GM23338 (cell line): ENCODE results near the gene NANOS2. TPM values are rescaled to one million over a fixed set of nuclear protein-coding genes. Genes with fewer than 3 reads are reported as not detected.

Source experiments
- ATAC-seq: fragments of 200-7000 bp; cut with Tn5 transposase; 3 replicates; pipeline ENCODE4 v1.9.1; 2020
- DNase-seq: peaks from one replicate; pipeline ENCODE4 v3.0.0-alpha.2; 2015; ENCODE audit warnings: low spot score
- H2AFZ ChIP-seq: fragments of 200-600 bp; sonication (generic); 2 replicates; pipeline ENCODE4 v1.8.0; 2016; ENCODE audit warnings: antibody characterized with exemption, mild to moderate bottlenecking, moderate library complexity
- H3F3A ChIP-seq: fragments of 200-600 bp; sonication (generic); replicated peaks from 2 replicates; pipeline ENCODE4 v1.8.0; 2017; ENCODE audit warnings: antibody characterized with exemption, mixed run types, low read depth
- H3K27ac ChIP-seq: fragments of 200-600 bp; sonication (generic); 2 replicates; pipeline ENCODE4 v1.6.1; 2016; ENCODE audit warnings: low read depth
- H3K27me3 ChIP-seq: fragments of 200-600 bp; sonication (generic); 2 replicates; pipeline ENCODE4 v1.8.0; 2016; ENCODE audit warnings: mild to moderate bottlenecking, mixed run types, moderate library complexity; ENCODE audit not compliant: insufficient read depth
- H3K36me3 ChIP-seq: fragments of 200-600 bp; sonication (generic); 2 replicates; pipeline ENCODE4 v1.8.0; 2016; ENCODE audit warnings: mild to moderate bottlenecking; ENCODE audit not compliant: insufficient read depth
- H3K4me1 ChIP-seq: fragments of 200-600 bp; sonication (generic); 2 replicates; pipeline ENCODE4 v1.8.0; 2016; ENCODE audit warnings: mild to moderate bottlenecking, moderate library complexity; ENCODE audit not compliant: insufficient read depth
- H3K4me2 ChIP-seq: fragments of 200-600 bp; sonication (generic); 2 replicates; pipeline ENCODE4 v1.7.1; 2017; ENCODE audit warnings: mixed run types
- H3K4me3 ChIP-seq: fragments of 200-600 bp; sonication (generic); 2 replicates; pipeline ENCODE4 v1.6.1; 2016; ENCODE audit warnings: mixed run types
- H3K79me2 ChIP-seq: fragments of 200-600 bp; sonication (generic); replicated peaks from 2 replicates; pipeline ENCODE4 v1.8.0; 2017; ENCODE audit warnings: mild to moderate bottlenecking; ENCODE audit not compliant: insufficient read depth
- H3K9me2 ChIP-seq: fragments of 200-600 bp; sonication (generic); 2 replicates; pipeline ENCODE4 v1.8.0; 2017; ENCODE audit not compliant: insufficient read depth
- H4K20me1 ChIP-seq: fragments of 200-600 bp; sonication (generic); replicated peaks from 2 replicates; pipeline ENCODE4 v1.8.0; 2017; ENCODE audit warnings: mild to moderate bottlenecking; ENCODE audit not compliant: insufficient read depth
- H3K27ac Mint-ChIP-seq: 2 replicates; pipeline ENCODE4 v1.8.0; 2020; ENCODE audit warnings: inconsistent platforms, mild to moderate bottlenecking, moderate library complexity, mixed read lengths
- H3K27me3 Mint-ChIP-seq: 3 replicates; pipeline ENCODE4 v1.8.0; 2022; ENCODE audit warnings: low read depth, mild to moderate bottlenecking, moderate library complexity, mixed read lengths, inconsistent platforms; ENCODE audit not compliant: insufficient read depth, poor library complexity
- H3K36me3 Mint-ChIP-seq: 3 replicates; pipeline ENCODE4 v1.8.0; 2021; ENCODE audit warnings: low read depth, mild to moderate bottlenecking, inconsistent platforms, moderate library complexity, mixed read lengths
- H3K4me1 Mint-ChIP-seq: 3 replicates; pipeline ENCODE4 v1.8.0; 2020; ENCODE audit warnings: mild to moderate bottlenecking, inconsistent platforms, mixed read lengths
- H3K4me3 Mint-ChIP-seq: 3 replicates; pipeline ENCODE4 v1.8.0; 2021; ENCODE audit warnings: moderate library complexity, mild to moderate bottlenecking, inconsistent platforms, mixed read lengths
- H3K9me3 Mint-ChIP-seq: 3 replicates; pipeline ENCODE4 v1.8.0; 2020; ENCODE audit warnings: moderate library complexity, mild to moderate bottlenecking, inconsistent platforms, mixed read lengths
- CREB1 ChIP-seq: fragments of 250-450 bp; sonication (Bioruptor Pico); IDR thresholded peaks from 2 replicates; pipeline ENCODE4 v1.5.0; 2020; ENCODE audit warnings: low read depth, mild to moderate bottlenecking, moderate library complexity
- EZH2 ChIP-seq: fragments of 200-600 bp; sonication (generic); IDR thresholded peaks from one replicate; pipeline ENCODE4 v1.8.0; 2017; ENCODE audit warnings: antibody characterized with exemption, mild to moderate bottlenecking, low read depth; ENCODE audit not compliant: unreplicated experiment
- EZH2phosphoT487 ChIP-seq: fragments of 200-600 bp; sonication (generic); IDR thresholded peaks from one replicate; pipeline ENCODE4 v1.8.1; 2018; ENCODE audit warnings: antibody characterized with exemption; ENCODE audit not compliant: unreplicated experiment
- JUNB ChIP-seq: IDR thresholded peaks from one replicate; pipeline ENCODE4 v1.6.1; 2016; ENCODE audit warnings: antibody characterized with exemption; ENCODE audit not compliant: unreplicated experiment
- NANOG ChIP-seq: IDR thresholded peaks from 2 replicates; pipeline ENCODE4 v1.6.1; 2016; ENCODE audit warnings: antibody characterized with exemption, borderline replicate concordance
- POLR2AphosphoS5 ChIP-seq: IDR thresholded peaks from 2 replicates; pipeline ENCODE4 v1.6.1; 2016; ENCODE audit warnings: antibody characterized with exemption, low read depth
- STAT1 ChIP-seq: IDR thresholded peaks from one replicate; pipeline ENCODE4 v1.6.1; 2016; ENCODE audit warnings: antibody characterized with exemption; ENCODE audit not compliant: unreplicated experiment
- ZNF114 ChIP-seq: fragments of 250-450 bp; sonication (Bioruptor Pico); IDR thresholded peaks from 2 replicates; pipeline ENCODE4 v1.5.0; 2020; ENCODE audit warnings: mild to moderate bottlenecking, moderate library complexity
- ZNF331 ChIP-seq: fragments of 250-450 bp; sonication (Bioruptor Pico); IDR thresholded peaks from 2 replicates; pipeline ENCODE4 v1.5.0; 2020; ENCODE audit warnings: low read depth, mild to moderate bottlenecking, moderate library complexity
- polyA plus RNA-seq: library from polyadenylated mRNA; unstranded; fragments of >200 nt; fragmentation: Nextera tagmentation; extraction: Ambion mirVana; gene quantifications from 2 replicates; pipeline ENCODE4 v1.2.1, GENCODE V29; 2016
- total RNA-seq: library from RNA; depleted of rRNA; stranded (reverse); fragments of >200 nt; shearing (Covaris generic); gene quantifications from 2 replicates; pipeline ENCODE4 v1.2.3, GENCODE V29; 2014
- TF ChIP-seq, protein P1 (sequence below): IDR thresholded peaks from 2 replicates; pipeline ENCODE4 v1.6.1; 2016; ENCODE audit warnings: antibody characterized with exemption
- TF ChIP-seq, protein P2 (sequence below), 2 experiments: fragments of 200-600 bp in 1 of 2; sonication (generic) in 1 of 2; conservative IDR thresholded peaks; 2 replicates each; pipeline versions ENCODE4 v1.5.1 to v1.6.1; 2016 to 2017; ENCODE audit warnings: antibody characterized with exemption in 2 of 2, low read depth in 2 of 2, mild to moderate bottlenecking in 2 of 2, moderate library complexity in 1 of 2
- TF ChIP-seq, protein P3 (sequence below): fragments of 250-450 bp; sonication (Bioruptor Pico); IDR thresholded peaks from 2 replicates; pipeline ENCODE4 v1.5.0; 2020; ENCODE audit warnings: mild to moderate bottlenecking, moderate library complexity
- TF ChIP-seq, protein P4 (sequence below): IDR thresholded peaks from one replicate; pipeline ENCODE4 v1.6.1; 2018; ENCODE audit warnings: antibody characterized with exemption; ENCODE audit not compliant: unreplicated experiment

The NANOS2 gene
- total and polyA plus RNA-seq, 2 experiments from 2014 or later, result 0.11 to 0.14 TPM

DNA sequence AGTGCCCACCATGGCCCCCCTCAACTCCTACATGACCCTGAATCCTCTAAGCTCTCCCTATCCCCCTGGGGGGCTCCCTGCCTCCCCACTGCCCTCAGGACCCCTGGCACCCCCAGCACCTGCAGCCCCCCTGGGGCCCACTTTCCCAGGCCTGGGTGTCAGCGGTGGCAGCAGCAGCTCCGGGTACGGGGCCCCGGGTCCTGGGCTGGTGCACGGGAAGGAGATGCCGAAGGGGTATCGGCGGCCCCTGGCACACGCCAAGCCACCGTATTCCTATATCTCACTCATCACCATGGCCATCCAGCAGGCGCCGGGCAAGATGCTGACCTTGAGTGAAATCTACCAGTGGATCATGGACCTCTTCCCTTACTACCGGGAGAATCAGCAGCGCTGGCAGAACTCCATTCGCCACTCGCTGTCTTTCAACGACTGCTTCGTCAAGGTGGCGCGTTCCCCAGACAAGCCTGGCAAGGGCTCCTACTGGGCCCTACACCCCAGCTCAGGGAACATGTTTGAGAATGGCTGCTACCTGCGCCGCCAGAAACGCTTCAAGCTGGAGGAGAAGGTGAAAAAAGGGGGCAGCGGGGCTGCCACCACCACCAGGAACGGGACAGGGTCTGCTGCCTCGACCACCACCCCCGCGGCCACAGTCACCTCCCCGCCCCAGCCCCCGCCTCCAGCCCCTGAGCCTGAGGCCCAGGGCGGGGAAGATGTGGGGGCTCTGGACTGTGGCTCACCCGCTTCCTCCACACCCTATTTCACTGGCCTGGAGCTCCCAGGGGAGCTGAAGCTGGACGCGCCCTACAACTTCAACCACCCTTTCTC lies 42.3 kb downstream of the NANOS2 start:
- Histone ChIP-seq H3K79me2 (peaks cover 18% of the 10 kb centered on the region), H3K4me1 (peaks cover 10% of the 10 kb centered on the region; the same call in 1 of the 2 replicates), H3K9me2 (0 out of 2 replicates have a peak, but pooled peaks cover 4% of the 10 kb centered on the region), H2AFZ (no peak overlapping the region), H4K20me1 (no peaks in the 10 kb centered on the region; the same call in 1 of the 2 replicates), H3K27ac (no peak overlapping the region), H3K36me3 (no peaks in the 10 kb centered on the region), H3K27me3 (no peaks in the 10 kb centered on the region), H3F3A (peaks cover 6% of the 10 kb centered on the region; the same call in 1 of the 2 replicates), H3K4me3 (no peak overlapping the region), H3K4me2 (no peak overlapping the region)
- H3K36me3 Mint-ChIP-seq, result peaks cover 20% of the 10 kb centered on the region
- no peaks in the 10 kb centered on the region for H3K9me3 Mint-ChIP-seq
- H3K27ac Mint-ChIP-seq, result no peak overlapping the region
- H3K27me3 Mint-ChIP-seq, result peaks cover 13% of the 10 kb centered on the region
- H3K4me3 Mint-ChIP-seq, result no peak overlapping the region
- H3K4me1 Mint-ChIP-seq, result peaks cover 28% of the 10 kb centered on the region
- ATAC-seq (no peak), DNase-seq (no peak)
- TF ChIP-seq, protein P1, sequence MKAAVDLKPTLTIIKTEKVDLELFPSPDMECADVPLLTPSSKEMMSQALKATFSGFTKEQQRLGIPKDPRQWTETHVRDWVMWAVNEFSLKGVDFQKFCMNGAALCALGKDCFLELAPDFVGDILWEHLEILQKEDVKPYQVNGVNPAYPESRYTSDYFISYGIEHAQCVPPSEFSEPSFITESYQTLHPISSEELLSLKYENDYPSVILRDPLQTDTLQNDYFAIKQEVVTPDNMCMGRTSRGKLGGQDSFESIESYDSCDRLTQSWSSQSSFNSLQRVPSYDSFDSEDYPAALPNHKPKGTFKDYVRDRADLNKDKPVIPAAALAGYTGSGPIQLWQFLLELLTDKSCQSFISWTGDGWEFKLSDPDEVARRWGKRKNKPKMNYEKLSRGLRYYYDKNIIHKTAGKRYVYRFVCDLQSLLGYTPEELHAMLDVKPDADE, result no peak
- TF ChIP-seq STAT1, result no peak
- TF ChIP-seq JUNB, result no peak
- TF ChIP-seq, protein P2, sequence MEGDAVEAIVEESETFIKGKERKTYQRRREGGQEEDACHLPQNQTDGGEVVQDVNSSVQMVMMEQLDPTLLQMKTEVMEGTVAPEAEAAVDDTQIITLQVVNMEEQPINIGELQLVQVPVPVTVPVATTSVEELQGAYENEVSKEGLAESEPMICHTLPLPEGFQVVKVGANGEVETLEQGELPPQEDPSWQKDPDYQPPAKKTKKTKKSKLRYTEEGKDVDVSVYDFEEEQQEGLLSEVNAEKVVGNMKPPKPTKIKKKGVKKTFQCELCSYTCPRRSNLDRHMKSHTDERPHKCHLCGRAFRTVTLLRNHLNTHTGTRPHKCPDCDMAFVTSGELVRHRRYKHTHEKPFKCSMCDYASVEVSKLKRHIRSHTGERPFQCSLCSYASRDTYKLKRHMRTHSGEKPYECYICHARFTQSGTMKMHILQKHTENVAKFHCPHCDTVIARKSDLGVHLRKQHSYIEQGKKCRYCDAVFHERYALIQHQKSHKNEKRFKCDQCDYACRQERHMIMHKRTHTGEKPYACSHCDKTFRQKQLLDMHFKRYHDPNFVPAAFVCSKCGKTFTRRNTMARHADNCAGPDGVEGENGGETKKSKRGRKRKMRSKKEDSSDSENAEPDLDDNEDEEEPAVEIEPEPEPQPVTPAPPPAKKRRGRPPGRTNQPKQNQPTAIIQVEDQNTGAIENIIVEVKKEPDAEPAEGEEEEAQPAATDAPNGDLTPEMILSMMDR (conservative IDR thresholded peaks at IDR 0.05; ENCODE audit: low read depth in 2 of 2), result no peak
- TF ChIP-seq, protein P3, sequence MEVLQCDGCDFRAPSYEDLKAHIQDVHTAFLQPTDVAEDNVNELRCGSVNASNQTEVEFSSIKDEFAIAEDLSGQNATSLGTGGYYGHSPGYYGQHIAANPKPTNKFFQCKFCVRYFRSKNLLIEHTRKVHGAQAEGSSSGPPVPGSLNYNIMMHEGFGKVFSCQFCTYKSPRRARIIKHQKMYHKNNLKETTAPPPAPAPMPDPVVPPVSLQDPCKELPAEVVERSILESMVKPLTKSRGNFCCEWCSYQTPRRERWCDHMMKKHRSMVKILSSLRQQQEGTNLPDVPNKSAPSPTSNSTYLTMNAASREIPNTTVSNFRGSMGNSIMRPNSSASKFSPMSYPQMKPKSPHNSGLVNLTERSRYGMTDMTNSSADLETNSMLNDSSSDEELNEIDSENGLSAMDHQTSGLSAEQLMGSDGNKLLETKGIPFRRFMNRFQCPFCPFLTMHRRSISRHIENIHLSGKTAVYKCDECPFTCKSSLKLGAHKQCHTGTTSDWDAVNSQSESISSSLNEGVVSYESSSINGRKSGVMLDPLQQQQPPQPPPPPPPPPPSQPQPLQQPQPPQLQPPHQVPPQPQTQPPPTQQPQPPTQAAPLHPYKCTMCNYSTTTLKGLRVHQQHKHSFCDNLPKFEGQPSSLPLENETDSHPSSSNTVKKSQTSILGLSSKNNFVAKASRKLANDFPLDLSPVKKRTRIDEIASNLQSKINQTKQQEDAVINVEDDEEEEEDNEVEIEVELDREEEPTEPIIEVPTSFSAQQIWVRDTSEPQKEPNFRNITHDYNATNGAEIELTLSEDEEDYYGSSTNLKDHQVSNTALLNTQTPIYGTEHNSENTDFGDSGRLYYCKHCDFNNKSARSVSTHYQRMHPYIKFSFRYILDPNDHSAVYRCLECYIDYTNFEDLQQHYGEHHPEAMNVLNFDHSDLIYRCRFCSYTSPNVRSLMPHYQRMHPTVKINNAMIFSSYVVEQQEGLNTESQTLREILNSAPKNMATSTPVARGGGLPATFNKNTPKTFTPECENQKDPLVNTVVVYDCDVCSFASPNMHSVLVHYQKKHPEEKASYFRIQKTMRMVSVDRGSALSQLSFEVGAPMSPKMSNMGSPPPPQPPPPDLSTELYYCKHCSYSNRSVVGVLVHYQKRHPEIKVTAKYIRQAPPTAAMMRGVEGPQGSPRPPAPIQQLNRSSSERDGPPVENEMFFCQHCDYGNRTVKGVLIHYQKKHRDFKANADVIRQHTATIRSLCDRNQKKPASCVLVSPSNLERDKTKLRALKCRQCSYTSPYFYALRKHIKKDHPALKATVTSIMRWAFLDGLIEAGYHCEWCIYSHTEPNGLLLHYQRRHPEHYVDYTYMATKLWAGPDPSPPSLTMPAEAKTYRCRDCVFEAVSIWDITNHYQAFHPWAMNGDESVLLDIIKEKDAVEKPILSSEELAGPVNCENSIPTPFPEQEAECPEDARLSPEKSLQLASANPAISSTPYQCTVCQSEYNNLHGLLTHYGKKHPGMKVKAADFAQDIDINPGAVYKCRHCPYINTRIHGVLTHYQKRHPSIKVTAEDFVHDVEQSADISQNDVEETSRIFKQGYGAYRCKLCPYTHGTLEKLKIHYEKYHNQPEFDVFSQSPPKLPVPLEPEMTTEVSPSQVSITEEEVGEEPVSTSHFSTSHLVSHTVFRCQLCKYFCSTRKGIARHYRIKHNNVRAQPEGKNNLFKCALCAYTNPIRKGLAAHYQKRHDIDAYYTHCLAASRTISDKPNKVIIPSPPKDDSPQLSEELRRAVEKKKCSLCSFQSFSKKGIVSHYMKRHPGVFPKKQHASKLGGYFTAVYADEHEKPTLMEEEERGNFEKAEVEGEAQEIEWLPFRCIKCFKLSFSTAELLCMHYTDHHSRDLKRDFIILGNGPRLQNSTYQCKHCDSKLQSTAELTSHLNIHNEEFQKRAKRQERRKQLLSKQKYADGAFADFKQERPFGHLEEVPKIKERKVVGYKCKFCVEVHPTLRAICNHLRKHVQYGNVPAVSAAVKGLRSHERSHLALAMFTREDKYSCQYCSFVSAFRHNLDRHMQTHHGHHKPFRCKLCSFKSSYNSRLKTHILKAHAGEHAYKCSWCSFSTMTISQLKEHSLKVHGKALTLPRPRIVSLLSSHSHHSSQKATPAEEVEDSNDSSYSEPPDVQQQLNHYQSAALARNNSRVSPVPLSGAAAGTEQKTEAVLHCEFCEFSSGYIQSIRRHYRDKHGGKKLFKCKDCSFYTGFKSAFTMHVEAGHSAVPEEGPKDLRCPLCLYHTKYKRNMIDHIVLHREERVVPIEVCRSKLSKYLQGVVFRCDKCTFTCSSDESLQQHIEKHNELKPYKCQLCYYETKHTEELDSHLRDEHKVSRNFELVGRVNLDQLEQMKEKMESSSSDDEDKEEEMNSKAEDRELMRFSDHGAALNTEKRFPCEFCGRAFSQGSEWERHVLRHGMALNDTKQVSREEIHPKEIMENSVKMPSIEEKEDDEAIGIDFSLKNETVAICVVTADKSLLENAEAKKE (CRISPR knock-in tag), result no peak
- TF ChIP-seq EZH2, result no peak
- no peak for TF ChIP-seq NANOG
- no peak for TF ChIP-seq CREB1 (CRISPR knock-in tag)
- TF ChIP-seq ZNF114 (CRISPR knock-in tag), result no peak
- TF ChIP-seq, protein P4, sequence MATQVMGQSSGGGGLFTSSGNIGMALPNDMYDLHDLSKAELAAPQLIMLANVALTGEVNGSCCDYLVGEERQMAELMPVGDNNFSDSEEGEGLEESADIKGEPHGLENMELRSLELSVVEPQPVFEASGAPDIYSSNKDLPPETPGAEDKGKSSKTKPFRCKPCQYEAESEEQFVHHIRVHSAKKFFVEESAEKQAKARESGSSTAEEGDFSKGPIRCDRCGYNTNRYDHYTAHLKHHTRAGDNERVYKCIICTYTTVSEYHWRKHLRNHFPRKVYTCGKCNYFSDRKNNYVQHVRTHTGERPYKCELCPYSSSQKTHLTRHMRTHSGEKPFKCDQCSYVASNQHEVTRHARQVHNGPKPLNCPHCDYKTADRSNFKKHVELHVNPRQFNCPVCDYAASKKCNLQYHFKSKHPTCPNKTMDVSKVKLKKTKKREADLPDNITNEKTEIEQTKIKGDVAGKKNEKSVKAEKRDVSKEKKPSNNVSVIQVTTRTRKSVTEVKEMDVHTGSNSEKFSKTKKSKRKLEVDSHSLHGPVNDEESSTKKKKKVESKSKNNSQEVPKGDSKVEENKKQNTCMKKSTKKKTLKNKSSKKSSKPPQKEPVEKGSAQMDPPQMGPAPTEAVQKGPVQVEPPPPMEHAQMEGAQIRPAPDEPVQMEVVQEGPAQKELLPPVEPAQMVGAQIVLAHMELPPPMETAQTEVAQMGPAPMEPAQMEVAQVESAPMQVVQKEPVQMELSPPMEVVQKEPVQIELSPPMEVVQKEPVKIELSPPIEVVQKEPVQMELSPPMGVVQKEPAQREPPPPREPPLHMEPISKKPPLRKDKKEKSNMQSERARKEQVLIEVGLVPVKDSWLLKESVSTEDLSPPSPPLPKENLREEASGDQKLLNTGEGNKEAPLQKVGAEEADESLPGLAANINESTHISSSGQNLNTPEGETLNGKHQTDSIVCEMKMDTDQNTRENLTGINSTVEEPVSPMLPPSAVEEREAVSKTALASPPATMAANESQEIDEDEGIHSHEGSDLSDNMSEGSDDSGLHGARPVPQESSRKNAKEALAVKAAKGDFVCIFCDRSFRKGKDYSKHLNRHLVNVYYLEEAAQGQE, result no peak
- TF ChIP-seq ZNF331 (CRISPR knock-in tag), result no peak
- TF ChIP-seq POLR2AphosphoS5, result no peak
- no peak for TF ChIP-seq EZH2phosphoT487
